Measurements from ENCODE around the gene TEAD4.

TEAD4 gene

DNA sequence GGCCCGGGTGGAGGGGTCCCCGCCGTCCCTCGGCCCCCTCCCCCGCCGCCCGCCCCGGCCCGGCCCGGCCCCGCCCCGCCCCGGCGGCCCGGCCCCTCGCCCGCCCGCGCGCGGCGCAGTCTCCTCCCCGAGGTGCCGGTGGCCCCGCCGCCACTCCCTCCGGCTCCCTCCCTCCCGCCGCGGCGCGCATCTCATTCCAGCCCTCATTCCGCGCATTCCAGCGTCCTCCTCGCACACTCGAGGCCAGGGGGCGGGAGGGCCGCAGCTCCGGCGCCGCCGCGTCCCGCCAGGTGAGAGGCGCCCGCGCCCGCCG, at the start of gene TEAD4:
Gene TEAD4, plus strand, starts transcription at position 206 of the 313 bp plus-strand sequence.
- no peak for DNase-seq (ENCODE audit: low spot score)

DNA sequence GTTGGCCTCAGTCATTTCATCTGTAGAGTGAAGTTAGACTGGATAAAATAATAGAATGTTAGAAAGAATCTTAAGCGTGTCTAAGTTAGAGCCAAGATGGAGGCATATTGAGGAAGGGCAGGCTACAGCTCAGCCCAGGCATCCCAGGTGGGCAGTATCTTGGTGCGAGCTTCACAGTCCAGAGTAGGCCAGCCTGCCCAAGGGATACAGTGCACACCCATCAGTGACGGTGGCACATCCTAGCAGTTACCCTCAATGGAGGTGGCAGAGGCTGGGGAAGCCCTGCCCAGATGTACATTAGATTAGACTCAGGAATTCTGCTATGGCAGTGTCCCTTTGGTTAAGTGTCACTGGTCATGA, 47.0 kb upstream of the TEAD4 start:
- no peak for DNase-seq (ENCODE audit: low spot score)

DNA sequence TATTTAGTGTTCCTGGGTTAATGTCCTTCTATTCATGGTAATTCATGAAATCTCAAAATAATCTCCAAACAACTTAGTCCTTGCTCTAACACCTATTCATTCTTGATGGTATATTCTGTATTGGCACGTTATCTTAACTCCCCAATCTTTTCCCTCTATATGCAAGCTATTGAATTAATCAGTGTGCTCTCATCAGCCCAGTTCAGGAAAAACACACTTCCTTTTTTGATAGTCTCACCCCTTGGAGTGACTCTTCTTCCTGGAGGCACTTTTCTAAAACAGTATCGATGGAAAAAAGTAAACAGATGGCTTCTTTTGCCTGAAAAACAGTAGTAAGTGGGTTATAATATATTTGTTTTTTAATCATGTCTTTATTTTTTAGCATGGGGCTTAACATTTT, 39.9 kb upstream of the TEAD4 start:
- DNase-seq (ENCODE audit: low spot score), result no peak

GRCh38 chr12:2922329-2922728, 36.9 kb upstream of the TEAD4 start:
- no peak for DNase-seq (ENCODE audit: low spot score)

- DNase-seq (ENCODE audit: low spot score), result no peak
Observed at GRCh38 chr12:2923057-2923456, 36.1 kb upstream of the TEAD4 start.

- DNase-seq (ENCODE audit: low spot score), result no peak
Observed at GRCh38 chr12:2924019-2924418, 35.2 kb upstream of the TEAD4 start.

GRCh38 chr12:2925322-2925995, 33.7 kb upstream of the TEAD4 start:
- DNase-seq (ENCODE audit: low spot score), result no peak

GRCh38 chr12:2930865-2931264, 28.3 kb upstream of the TEAD4 start:
- no peak for DNase-seq (ENCODE audit: low spot score)

GRCh38 chr12:2933586-2933985, 25.6 kb upstream of the TEAD4 start:
- no peak for DNase-seq (ENCODE audit: low spot score)

DNA sequence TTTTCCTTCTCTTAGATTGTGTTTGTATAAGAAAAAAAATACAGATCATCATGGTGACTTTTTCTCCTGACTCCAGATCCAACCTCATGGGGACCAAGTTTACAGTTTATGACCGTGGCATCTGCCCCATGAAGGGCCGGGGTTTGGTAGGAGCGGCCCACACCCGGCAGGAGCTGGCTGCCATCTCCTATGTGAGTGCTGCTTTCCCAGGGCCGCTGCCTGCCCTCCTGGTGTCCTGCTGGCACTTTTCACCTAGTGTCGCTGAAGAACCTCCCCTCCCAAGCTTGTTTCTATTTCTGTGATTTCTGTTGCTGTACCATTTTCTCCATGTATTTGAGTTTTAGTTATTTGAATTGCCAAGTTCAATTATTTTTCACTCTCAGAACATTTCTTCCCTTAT, 24.8 kb upstream of the TEAD4 start:
- DNase-seq (ENCODE audit: low spot score), result no peak

DNA sequence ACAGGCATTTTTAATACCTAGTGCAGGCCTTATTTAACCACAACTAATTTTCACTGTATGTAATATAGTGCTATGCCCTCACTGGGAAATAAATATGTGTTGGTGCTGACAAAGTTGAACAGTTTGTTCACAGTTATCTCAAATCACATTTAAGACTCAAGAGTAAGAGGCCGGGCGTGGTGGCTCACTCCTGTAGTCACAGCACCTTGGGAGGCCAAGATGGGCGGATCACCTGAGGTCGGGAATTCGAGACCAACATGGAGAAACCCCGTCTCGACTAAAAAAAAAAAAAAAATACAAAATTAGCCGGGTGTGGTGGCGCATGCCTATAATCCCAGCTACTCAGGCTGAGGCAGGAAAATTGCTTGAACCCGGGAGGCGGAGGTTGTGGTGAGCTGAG, 22.9 kb upstream of the TEAD4 start:
- DNase-seq (ENCODE audit: low spot score), result no peak

DNA sequence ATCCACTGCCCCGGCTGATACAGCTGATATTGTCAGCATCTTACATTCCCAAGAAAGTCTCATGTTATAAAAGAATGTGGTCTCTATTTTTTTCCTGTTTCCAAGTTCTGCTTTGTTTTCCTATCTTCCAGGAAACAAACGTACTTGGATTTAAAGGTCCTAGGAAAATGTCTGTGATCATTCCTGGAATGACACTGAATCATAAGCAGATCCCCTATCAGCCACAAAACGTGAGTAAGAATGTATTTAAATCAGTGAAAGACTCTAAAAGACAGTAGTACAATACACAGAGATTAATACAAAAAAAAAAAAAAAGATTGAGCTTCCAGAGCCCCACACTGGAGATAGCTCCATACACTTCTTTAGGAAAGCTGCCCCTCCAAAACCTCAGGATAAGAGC, 21.7 kb upstream of the TEAD4 start:
- DNase-seq (ENCODE audit: low spot score), result no peak

GRCh38 chr12:2939191-2939590, 20.0 kb upstream of the TEAD4 start:
- DNase-seq (ENCODE audit: low spot score), result no peak

GRCh38 chr12:2940564-2940963, 18.6 kb upstream of the TEAD4 start:
- DNase-seq (ENCODE audit: low spot score), result no peak

DNA sequence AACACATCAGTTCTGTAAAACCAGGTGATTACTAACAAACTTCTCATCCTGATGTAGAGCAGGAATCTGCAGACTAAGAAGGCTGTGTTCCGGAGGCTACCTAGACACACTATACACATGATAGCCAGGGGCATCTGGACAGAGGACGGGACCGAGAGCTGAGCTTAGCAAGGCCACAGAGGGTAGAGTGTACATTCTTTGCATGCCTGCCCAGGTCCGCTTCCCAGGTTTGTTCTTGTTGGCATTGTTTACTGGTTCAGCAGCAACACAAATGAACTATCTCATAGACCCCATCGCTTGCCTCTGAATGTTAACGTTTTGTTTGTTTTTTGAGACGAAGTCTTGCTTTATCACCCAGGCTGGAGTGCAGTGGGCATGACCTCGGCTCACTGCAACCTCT, 17.7 kb upstream of the TEAD4 start:
- DNase-seq (ENCODE audit: low spot score), result no peak

GRCh38 chr12:2944401-2945047, 14.7 kb upstream of the TEAD4 start:
- DNase-seq (ENCODE audit: low spot score), result peak; percentile 14

DNA sequence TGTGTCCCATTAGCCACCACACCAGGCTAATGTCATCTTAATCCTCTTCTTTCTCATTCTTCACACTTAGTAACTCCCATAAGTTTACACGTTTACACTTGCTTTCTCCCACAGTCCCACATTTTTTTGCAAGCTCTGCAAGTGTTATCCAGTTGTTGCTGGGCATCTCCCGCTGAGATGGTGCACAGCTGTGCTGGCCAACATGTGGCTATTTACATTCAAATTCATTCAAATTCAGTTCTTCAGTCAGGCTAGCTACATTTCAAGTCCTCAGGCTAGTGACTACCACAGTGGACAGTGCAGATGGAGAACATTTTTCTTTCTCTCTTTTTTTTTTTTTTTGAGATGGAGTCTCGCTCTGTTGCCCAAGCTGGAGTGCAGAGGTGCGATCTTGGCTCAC, 9.8 kb upstream of the TEAD4 start:
- no peak for DNase-seq (ENCODE audit: low spot score)

DNA sequence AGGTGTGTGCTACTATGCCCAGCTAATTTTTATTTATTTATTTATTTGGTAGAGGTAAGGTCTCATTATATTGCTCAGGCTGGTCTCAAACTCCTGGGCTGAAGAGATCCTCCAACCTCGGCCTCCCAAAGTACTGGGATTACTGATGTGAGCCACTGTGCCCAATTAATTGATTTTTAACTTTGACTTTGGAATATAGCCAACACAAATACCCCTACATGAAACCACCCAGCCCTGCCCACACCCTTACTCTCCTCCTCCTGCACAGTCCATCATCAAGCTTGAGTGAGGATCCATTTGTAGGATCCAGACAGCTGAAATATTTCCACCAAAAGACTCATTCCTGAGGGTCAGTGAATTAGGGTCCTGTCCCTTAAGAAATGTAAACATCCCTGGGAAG, 3.3 kb upstream of the TEAD4 start:
- DNase-seq (ENCODE audit: low spot score), result no peak

DNA sequence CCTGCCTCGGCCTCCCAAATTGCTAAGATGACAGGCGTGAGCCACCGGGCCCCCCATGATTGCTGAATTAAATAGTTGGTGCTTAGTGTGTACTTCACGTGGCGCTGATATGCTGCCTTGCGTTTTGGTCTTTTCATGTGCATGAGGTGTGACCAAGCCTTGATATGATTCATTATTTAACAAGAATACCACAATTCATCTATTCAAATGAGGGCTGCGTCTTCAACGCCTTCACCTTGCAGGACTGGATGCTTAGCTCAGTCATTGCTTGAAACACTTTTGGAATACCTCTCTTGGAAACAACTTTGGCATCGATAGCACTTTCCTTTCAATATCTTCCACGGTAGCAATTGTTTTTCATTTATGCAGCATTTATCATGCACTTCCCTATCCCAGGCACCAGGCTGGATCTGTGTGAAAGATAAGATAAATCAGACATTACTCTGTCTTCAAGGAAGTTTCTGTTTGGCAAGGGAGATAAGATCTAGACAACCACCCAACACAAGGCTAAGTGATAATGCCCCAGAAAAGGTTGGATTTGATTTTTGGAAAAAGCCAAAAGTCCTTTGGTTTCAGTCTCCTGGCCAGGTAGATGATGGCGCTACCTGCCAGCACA, 1.3 kb upstream of the TEAD4 start:
- no peak for DNase-seq (ENCODE audit: low spot score)

- no peak for DNase-seq (ENCODE audit: low spot score)
Observed at GRCh38 chr12:2958432-2959191, 585 bp upstream of the TEAD4 start.

- no peak for DNase-seq (ENCODE audit: low spot score)
Observed at GRCh38 chr12:2959505-2960389, 550 bp downstream of the TEAD4 start.

GRCh38 chr12:2960390-2960956, 1.3 kb downstream of the TEAD4 start:
- no peak for DNase-seq (ENCODE audit: low spot score)

Measured in pons (tissue), 1 donor.